ENCODE data around the gene CASP8AP2. TPM values are rescaled to one million over a fixed set of nuclear protein-coding genes. Genes with fewer than 3 reads are reported as not detected.
"Not testable (repeated sequence)": the region's sequence is repeated elsewhere in the genome, so short reads cannot be mapped to it uniquely, and the experiment has no call there.

Gene CASP8AP2
- total and polyA plus RNA-seq, 12 donors, result 4.8 to 17.9 (median 9.0) TPM

DNA sequence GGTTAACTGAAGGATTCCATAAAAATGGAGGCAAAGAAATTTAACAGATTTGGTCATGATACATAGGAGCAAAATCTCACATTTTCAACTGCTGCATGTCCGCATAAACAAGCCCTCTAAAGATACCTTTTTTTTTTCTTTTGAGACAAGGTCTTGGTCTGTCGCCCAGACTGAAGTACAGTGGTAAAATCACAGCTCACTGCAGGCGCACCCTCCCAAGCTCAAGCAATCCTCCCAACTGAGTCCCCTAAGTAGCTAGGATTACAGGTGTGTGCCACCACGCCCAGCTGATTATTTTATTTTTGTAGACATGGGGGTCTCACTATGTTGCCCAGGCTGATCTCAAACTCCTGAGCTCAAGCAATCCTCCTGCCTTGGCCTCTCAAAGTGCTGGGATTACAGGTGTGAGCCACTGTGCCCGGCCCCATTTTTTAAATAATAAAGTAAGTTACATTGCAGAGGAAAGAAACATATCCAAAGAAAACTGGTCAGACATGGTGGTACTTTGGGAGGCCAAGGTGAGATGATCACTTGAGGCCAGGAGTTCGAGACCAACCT is 23.8 kb upstream of the CASP8AP2 start:
- Histone ChIP-seq H3K4me1 (replicated peaks in 1 of 2) (peaks cover 0 to 4% of the 10 kb centered on the region in 2 donors), H3K36me3 (replicated peaks in 1 of 2) (peaks cover 0 to 1% of the 10 kb centered on the region in 2 donors), H3K4me3 (no peak overlapping the region), H3K27me3 (no peaks in the 10 kb centered on the region), H3K27ac (no peak overlapping the region), H3K9me3 (replicated peaks in 1 of 3) (no peaks in the 10 kb centered on the region)
- 44 to 81% (median 68%) methylated on average over 6 of the region's 6 CpGs for WGBS, 4 donors
- intact Hi-C loops (cut with DNase I), result no loop called here
- TF ChIP-seq, protein P1, sequence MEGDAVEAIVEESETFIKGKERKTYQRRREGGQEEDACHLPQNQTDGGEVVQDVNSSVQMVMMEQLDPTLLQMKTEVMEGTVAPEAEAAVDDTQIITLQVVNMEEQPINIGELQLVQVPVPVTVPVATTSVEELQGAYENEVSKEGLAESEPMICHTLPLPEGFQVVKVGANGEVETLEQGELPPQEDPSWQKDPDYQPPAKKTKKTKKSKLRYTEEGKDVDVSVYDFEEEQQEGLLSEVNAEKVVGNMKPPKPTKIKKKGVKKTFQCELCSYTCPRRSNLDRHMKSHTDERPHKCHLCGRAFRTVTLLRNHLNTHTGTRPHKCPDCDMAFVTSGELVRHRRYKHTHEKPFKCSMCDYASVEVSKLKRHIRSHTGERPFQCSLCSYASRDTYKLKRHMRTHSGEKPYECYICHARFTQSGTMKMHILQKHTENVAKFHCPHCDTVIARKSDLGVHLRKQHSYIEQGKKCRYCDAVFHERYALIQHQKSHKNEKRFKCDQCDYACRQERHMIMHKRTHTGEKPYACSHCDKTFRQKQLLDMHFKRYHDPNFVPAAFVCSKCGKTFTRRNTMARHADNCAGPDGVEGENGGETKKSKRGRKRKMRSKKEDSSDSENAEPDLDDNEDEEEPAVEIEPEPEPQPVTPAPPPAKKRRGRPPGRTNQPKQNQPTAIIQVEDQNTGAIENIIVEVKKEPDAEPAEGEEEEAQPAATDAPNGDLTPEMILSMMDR (IDR thresholded peaks at IDR 0.05), result no peak
- TF ChIP-seq POLR2A (IDR thresholded peaks at IDR 0.05), result no peak
- peak in 1 of 7 donors; percentile 38 for DNase-seq

DNA sequence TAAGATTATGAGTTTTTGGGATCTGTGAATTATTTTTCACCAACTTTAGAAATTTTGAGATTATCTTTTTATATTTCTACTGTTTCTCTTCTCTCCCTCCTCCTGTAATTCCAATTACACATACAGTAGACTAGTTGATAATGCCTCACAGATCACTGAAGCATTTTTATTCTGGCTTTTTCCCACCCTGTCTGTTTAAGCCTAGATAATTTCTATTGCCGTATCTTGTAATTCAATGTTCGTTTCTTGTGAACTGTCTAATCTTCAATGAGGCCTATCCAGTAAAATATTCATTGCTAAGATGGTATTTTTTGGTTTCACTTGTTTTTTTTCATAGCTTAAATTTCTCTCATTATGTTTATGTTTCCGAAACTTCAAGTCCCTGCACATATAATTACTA is 22.1 kb upstream of the CASP8AP2 start:
- Histone ChIP-seq H3K36me3 (replicated peaks in 1 of 2) (no peaks in the 10 kb centered on the region), H3K4me3 (no peak overlapping the region), H3K27me3 (no peaks in the 10 kb centered on the region), H3K4me1 (replicated peaks in 1 of 2) (peaks cover 0 to 4% of the 10 kb centered on the region in 2 donors), H3K9me3 (replicated peaks in 1 of 3) (no peaks in the 10 kb centered on the region), H3K27ac (no peak overlapping the region)
- no peak for DNase-seq
- TF ChIP-seq, protein P1 (IDR thresholded peaks at IDR 0.05), result no peak
- no peak for TF ChIP-seq POLR2A (IDR thresholded peaks at IDR 0.05)
- intact Hi-C loops (cut with DNase I), result no loop called here
- 87 to 99% (median 96%) methylated on average over 3 of the region's 3 CpGs for whole genome bisulfite sequencing, 4 donors

DNA sequence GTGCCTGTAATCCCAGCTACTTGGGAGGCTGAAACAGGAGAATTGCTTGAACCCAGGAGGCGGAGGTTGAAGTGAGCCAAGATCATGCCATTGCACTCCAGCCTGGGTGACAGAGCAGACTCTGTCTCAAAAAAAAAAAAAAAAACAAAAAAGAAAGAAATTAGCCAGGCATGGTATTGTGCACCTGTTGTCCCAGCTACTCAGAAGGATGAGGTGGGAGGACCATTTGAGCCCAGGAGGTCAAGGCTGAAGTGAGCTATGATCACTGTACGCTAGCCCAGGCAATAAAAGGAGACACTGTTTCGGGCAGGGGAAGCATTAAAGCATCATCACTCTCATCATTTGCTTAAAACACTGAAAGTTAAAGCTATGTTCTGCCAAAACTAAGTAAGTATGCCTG is 16.3 kb upstream of the CASP8AP2 start:
- not testable (repeated sequence) for H3K36me3 ChIP-seq (replicated peaks in 1 of 2)
- WGBS, 4 donors, result 69 to 84% (median 70%) methylated on average over 3 of the region's 3 CpGs
- peak in 1 of 7 donors; percentile 28 for DNase-seq

DNA sequence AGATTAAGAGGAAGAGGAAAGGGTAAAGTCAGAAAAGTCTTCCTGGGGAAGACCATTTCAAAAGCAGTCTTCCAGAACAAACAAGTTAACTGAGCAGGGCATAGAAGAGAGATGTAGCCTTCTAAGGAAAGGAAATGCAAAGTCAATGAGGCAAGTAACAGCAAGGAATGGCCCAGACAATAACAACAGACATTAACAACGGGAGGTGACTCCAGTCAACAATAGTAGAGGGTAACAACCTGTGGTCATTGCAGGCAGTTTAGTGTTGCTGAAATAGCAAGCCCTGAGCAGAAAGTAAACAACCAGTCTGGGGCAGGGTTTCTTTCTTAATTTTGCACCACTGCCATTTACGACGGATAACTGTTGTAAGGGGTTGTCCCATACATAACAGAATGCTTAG is 12.2 kb upstream of the CASP8AP2 start:
- no peaks in the 10 kb centered on the region for H3K27me3 ChIP-seq
- no peak for TF ChIP-seq POLR2A (IDR thresholded peaks at IDR 0.05)
- TF ChIP-seq, protein P1 (IDR thresholded peaks at IDR 0.05), result no peak
- 74 to 81% (median 75%) methylated on average over 3 of the region's 3 CpGs for WGBS, 4 donors
- H3K4me3 ChIP-seq, result no peak overlapping the region
- peaks cover 3 to 18% of the 10 kb centered on the region in 2 donors for H3K4me1 ChIP-seq (replicated peaks in 1 of 2)
- H3K27ac ChIP-seq, result no peak overlapping the region
- intact Hi-C loops (cut with DNase I), result no loop called here
- no peaks in the 10 kb centered on the region for H3K9me3 ChIP-seq (replicated peaks in 1 of 3)
- no peak for DNase-seq
- no peaks in the 10 kb centered on the region for H3K36me3 ChIP-seq (replicated peaks in 1 of 2)

More for the DNA sequence above, 16.3 kb upstream of the CASP8AP2 start:
- H3K27me3 ChIP-seq; H3K4me1 ChIP-seq (replicated peaks in 1 of 2); H3K4me3 ChIP-seq; intact Hi-C loops (cut with DNase I); H3K9me3 ChIP-seq (replicated peaks in 1 of 3); H3K27ac ChIP-seq: not testable (repeated sequence)

DNA sequence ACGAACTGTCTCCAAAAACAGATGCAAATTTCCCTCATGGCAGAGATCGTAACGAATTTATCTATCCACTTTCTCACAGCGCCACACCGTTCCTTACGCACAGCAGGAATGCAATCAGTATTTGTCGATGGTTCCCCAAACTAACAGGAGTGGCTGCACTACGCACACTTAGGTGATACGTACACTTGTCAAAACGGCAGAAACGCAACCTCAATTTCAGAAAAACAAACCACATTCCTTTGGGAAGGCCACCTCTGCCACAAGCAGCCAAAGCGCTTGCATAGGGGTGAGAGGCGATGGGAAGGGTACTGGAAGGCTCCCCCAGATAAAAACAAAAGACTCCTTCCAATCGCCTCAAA is 10.7 kb upstream of the CASP8AP2 start:
- peaks cover 3 to 18% of the 10 kb centered on the region in 2 donors for H3K4me1 ChIP-seq (replicated peaks in 1 of 2)
- DNase-seq, result peak in 6 of 7 donors; percentile 36 to 63 (median 46)
- H3K27me3 ChIP-seq, result no peaks in the 10 kb centered on the region
- intact Hi-C loops (cut with DNase I), result no loop called here
- TF ChIP-seq POLR2A (IDR thresholded peaks at IDR 0.05), result peak in 1 of 2 donors; percentile 36
- TF ChIP-seq, protein P1 (IDR thresholded peaks at IDR 0.05), result no peak
- no peaks in the 10 kb centered on the region for H3K9me3 ChIP-seq (replicated peaks in 1 of 3)
- no peaks in the 10 kb centered on the region for H3K36me3 ChIP-seq (replicated peaks in 1 of 2)
- H3K4me3 ChIP-seq, result peak overlapping the region; percentile 50 to 98 (median 82)
- peak overlapping the region; percentile 78 to 96 (median 94) for H3K27ac ChIP-seq
- 0% methylated on average over 11 to 14 of the region's 14 CpGs for WGBS, 4 donors
